ENCODE results near the gene GPR161. TPM values are rescaled to one million over a fixed set of nuclear protein-coding genes. Genes with fewer than 3 reads are reported as not detected.

The GPR161 gene
- total and polyA plus RNA-seq, 9 of the 15 experiments (the other 6 are each of a cell fraction or from before 2014, with no cell fraction given), result 0.15 to 2.4 (median 0.76) TPM

DNA sequence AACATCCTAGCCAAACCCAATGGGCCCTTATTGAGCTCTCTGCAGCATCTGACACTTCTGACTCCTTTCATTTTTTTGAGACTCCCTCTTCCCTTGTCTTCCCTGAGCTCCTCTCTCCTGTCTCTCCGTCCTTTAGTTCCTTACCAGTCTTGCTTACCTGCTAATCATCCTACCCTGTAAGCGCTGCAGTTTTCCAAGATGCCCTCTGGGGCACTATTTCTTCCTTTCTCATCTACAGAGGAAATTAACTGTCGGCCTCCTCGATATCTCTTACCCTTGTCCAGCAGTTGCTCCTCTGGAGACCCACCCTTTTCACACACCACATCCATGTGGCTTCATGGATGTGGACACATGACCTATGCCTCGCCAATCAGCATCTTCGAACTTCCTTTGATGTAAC is 6.8 kb downstream of the GPR161 start:
- ATAC-seq (peak; percentile 31), DNase-seq (ENCODE audit: extremely low read depth in 1 of 4, low spot score in 3 of 4) (no peak), FAIRE-seq (no peak)
- Histone ChIP-seq H3K9me1 (ENCODE audit: control insufficient read depth, insufficient read depth, low read length) (no peaks in the 10 kb centered on the region), H3K9ac (ENCODE audit: insufficient read depth in 1 of 2, low read depth in 2 of 2, low read length in 2 of 2) (no peak overlapping the region), H3K27ac (ENCODE audit: extremely low read depth, low read depth, low read length) (no peak overlapping the region), H3K4me2 (ENCODE audit: insufficient read depth, low read length) (no peak overlapping the region), H3K4me3 (no peak overlapping the region), H3K4me1 (replicated peaks in 1 of 2; ENCODE audit: control insufficient read depth in 2 of 2, insufficient read depth in 2 of 2, low read length in 2 of 2) (no peaks in the 10 kb centered on the region; a peak in 1 of 5 replicates), H2AFZ (ENCODE audit: low read depth, low read length) (no peak overlapping the region), H4K20me1 (replicated peaks; ENCODE audit: control insufficient read depth, insufficient read depth, low read length) (no peaks in the 10 kb centered on the region), H3K9me3 (replicated peaks; ENCODE audit: control insufficient read depth, insufficient read depth, low read depth, low read length) (no peaks in the 10 kb centered on the region), H3K79me2 (ENCODE audit: control insufficient read depth, insufficient read depth, low read length) (no peaks in the 10 kb centered on the region), H3K36me3 (ENCODE audit: control insufficient read depth, insufficient read depth, low read length) (no peaks in the 10 kb centered on the region), H3K27me3 (ENCODE audit: control insufficient read depth in 2 of 2, insufficient read depth in 2 of 2, low read length in 2 of 2) (peaks cover 0 to 5% of the 10 kb centered on the region in 2 experiments; a peak in 3 of 5 replicates)
- ChIA-PET POLR2A (interaction anchor here (0.6 to 1.3 kb wide), 4 partner anchors 9 to 267 kb away, joined by 3 to 4 read pairs (median 3); no protein-coding TSS in a partner anchor), CTCF (ENCODE audit: low intra/inter-chr PET ratio) (no interaction called here)
- in situ Hi-C loops (cut with MboI) (no loop called here), intact Hi-C loops (cut with micrococcal nuclease) (no loop called here)
- BruUV-seq (replicated peaks), result no TSS peak
- WGBS (ENCODE audit: insufficient coverage, low coverage, missing lambda C conversion rate), result 13% methylated on average over 6 of the region's 6 CpGs
- TF ChIP-seq ZNF134 (CRISPR knock-in tag; conservative IDR thresholded peaks at IDR 0.05), result no peak
- TF ChIP-seq DNMT1 (IDR thresholded peaks at IDR 0.05), result no peak
- TF ChIP-seq, protein P1, sequence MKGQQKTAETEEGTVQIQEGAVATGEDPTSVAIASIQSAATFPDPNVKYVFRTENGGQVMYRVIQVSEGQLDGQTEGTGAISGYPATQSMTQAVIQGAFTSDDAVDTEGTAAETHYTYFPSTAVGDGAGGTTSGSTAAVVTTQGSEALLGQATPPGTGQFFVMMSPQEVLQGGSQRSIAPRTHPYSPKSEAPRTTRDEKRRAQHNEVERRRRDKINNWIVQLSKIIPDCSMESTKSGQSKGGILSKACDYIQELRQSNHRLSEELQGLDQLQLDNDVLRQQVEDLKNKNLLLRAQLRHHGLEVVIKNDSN (CRISPR knock-in tag; IDR thresholded peaks at IDR 0.05), result peak; percentile 56
- TF ChIP-seq ILK (tag; IDR thresholded peaks at IDR 0.05; ENCODE audit: borderline replicate concordance, low read depth), result no peak

DNA sequence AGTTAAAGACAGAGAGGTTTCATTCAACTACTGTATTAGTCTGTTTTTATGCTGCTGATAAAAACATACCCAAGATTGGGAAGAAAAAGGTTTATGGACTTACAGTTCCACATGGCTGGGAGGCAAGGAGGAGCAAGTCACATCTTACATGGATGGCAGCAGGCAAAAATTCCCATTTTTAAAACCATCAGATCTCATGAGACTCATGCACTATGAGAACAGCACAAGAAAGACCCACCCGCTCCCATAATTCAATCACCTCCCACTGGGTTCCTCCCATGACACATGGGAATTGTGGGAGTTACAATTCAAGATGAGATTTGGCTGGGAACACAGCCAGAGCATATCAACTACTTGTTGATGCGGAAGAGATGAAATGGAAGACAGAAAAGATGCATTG is 9.2 kb downstream of the GPR161 start:
- in situ Hi-C loops (cut with MboI) (no loop called here), intact Hi-C loops (cut with micrococcal nuclease) (no loop called here)
- FAIRE-seq, result no peak
- Histone ChIP-seq H4K20me1 (replicated peaks; ENCODE audit: control insufficient read depth, insufficient read depth, low read length) (no peaks in the 10 kb centered on the region), H3K9ac (ENCODE audit: insufficient read depth in 1 of 2, low read depth in 2 of 2, low read length in 2 of 2) (no peak overlapping the region), H3K4me3 (no peak overlapping the region), H3K9me1 (ENCODE audit: control insufficient read depth, insufficient read depth, low read length) (no peaks in the 10 kb centered on the region), H3K9me3 (replicated peaks; ENCODE audit: control insufficient read depth, insufficient read depth, low read depth, low read length) (no peaks in the 10 kb centered on the region), H2AFZ (ENCODE audit: low read depth, low read length) (no peak overlapping the region), H3K4me2 (ENCODE audit: insufficient read depth, low read length) (no peak overlapping the region), H3K4me1 (replicated peaks in 1 of 2; ENCODE audit: control insufficient read depth in 2 of 2, insufficient read depth in 2 of 2, low read length in 2 of 2) (no peaks in the 10 kb centered on the region), H3K36me3 (ENCODE audit: control insufficient read depth, insufficient read depth, low read length) (no peaks in the 10 kb centered on the region), H3K27ac (ENCODE audit: extremely low read depth, low read depth, low read length) (no peak overlapping the region), H3K79me2 (ENCODE audit: control insufficient read depth, insufficient read depth, low read length) (no peaks in the 10 kb centered on the region), H3K27me3 (ENCODE audit: control insufficient read depth in 2 of 2, insufficient read depth in 2 of 2, low read length in 2 of 2) (peaks cover 2 to 5% of the 10 kb centered on the region in 2 experiments; a peak in 2 of 5 replicates)
- ChIA-PET POLR2A (no interaction called here), CTCF (ENCODE audit: low intra/inter-chr PET ratio) (no interaction called here)
- no TSS peak for BruUV-seq (replicated peaks)
- TF ChIP-seq ZNF140 (CRISPR knock-in tag; IDR thresholded peaks at IDR 0.05) (no peak), HDAC6 (IDR thresholded peaks at IDR 0.05; ENCODE audit: low read depth, low read length) (no peak), ZNF431 (CRISPR knock-in tag; IDR thresholded peaks at IDR 0.05) (peak; percentile 98), ZFP36 (IDR thresholded peaks at IDR 0.05; ENCODE audit: low read depth, low read length, partially characterized antibody) (peak; percentile 23), SMC3 (conservative IDR thresholded peaks at IDR 0.05; ENCODE audit: insufficient read depth, low read depth, low read length) (no peak), SIN3A (IDR thresholded peaks at IDR 0.05; ENCODE audit: borderline replicate concordance in 2 of 2, control insufficient read depth in 1 of 2, low read depth in 2 of 2, low read length in 2 of 2) (no peak)
- TF ChIP-seq, protein P2, sequence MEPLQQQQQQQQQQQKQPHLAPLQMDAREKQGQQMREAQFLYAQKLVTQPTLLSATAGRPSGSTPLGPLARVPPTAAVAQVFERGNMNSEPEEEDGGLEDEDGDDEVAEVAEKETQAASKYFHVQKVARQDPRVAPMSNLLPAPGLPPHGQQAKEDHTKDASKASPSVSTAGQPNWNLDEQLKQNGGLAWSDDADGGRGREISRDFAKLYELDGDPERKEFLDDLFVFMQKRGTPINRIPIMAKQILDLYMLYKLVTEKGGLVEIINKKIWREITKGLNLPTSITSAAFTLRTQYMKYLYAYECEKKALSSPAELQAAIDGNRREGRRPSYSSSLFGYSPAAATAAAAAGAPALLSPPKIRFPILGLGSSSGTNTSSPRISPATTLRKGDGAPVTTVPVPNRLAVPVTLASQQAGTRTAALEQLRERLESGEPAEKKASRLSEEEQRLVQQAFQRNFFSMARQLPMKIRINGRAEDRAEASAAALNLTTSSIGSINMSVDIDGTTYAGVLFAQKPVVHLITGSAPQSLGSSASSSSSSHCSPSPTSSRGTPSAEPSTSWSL (CRISPR knock-in tag; IDR thresholded peaks at IDR 0.05; ENCODE audit: borderline replicate concordance), result no peak
- DNase-seq (ENCODE audit: extremely low read depth in 1 of 4, low spot score in 3 of 4), result no peak
- no peak for ATAC-seq
- WGBS (ENCODE audit: insufficient coverage, low coverage, missing lambda C conversion rate), result 36% methylated on average over 2 of the region's 2 CpGs

Data from K562 (cell line).